Endothelial cell (in vitro differentiated cells): ENCODE data around the gene PDK2. TPM values are rescaled to one million over a fixed set of nuclear protein-coding genes. Genes with fewer than 3 reads are reported as not detected.

Experiments used
- DNase-seq: peaks from one replicate; pipeline ENCODE4 v3.0.0; 2021; ENCODE audit warnings: low spot score
- H3K27ac Mint-ChIP-seq: one replicate; pipeline ENCODE4 v1.8.0; 2021; ENCODE audit warnings: mixed read lengths, inconsistent platforms; ENCODE audit not compliant: unreplicated experiment
- H3K27me3 Mint-ChIP-seq: one replicate; pipeline ENCODE4 v1.8.0; 2021; ENCODE audit warnings: mild to moderate bottlenecking, moderate library complexity, mixed read lengths, inconsistent platforms; ENCODE audit not compliant: unreplicated experiment
- H3K36me3 Mint-ChIP-seq: one replicate; pipeline ENCODE4 v1.8.0; 2021; ENCODE audit warnings: mild to moderate bottlenecking, low read depth, mixed read lengths, inconsistent platforms; ENCODE audit not compliant: unreplicated experiment
- H3K4me1 Mint-ChIP-seq: one replicate; pipeline ENCODE4 v1.8.0; 2021; ENCODE audit warnings: mild to moderate bottlenecking, mixed read lengths, inconsistent platforms; ENCODE audit not compliant: unreplicated experiment
- H3K4me3 Mint-ChIP-seq: one replicate; pipeline ENCODE4 v1.8.0; 2021; ENCODE audit warnings: mild to moderate bottlenecking, mixed read lengths, inconsistent platforms; ENCODE audit not compliant: unreplicated experiment
- H3K9me3 Mint-ChIP-seq: one replicate; pipeline ENCODE4 v1.8.0; 2021; ENCODE audit warnings: mixed read lengths, inconsistent platforms; ENCODE audit not compliant: unreplicated experiment
- CTCF ChIP-seq: fragments of 200-600 bp; sonication (generic); IDR thresholded peaks from one replicate; pipeline ENCODE4 v1.5.0; 2021; ENCODE audit warnings: antibody characterized with exemption; ENCODE audit not compliant: unreplicated experiment
- total RNA-seq: library from RNA; stranded (reverse); fragmentation: NEBNext Ultra II Directional; extraction: Animal tissue kit (Norgen Biotek cat#: 25700); gene quantifications from one replicate; pipeline ENCODE4 v1.2.1, GENCODE V29; 2021; ENCODE audit not compliant: unreplicated experiment

Gene PDK2
- total RNA-seq, 1 donor from 2014 or later: 37.1 TPM

- no peak overlapping the region for H3K4me3 Mint-ChIP-seq
- H3K9me3 Mint-ChIP-seq: no peaks in the 10 kb centered on the region
- peaks cover 5% of the 10 kb centered on the region for H3K4me1 Mint-ChIP-seq
- H3K27ac Mint-ChIP-seq: no peak overlapping the region
- H3K36me3 Mint-ChIP-seq: peaks cover 21% of the 10 kb centered on the region
- no peak for TF ChIP-seq CTCF
- peaks cover 21% of the 10 kb centered on the region for H3K27me3 Mint-ChIP-seq
- DNase-seq: no peak
Measured at GRCh38 chr17:50114401-50114800, 19.2 kb downstream of the PDK2 start.

- no peaks in the 10 kb centered on the region for H3K9me3 Mint-ChIP-seq
- peaks cover 24% of the 10 kb centered on the region for H3K27me3 Mint-ChIP-seq
- peak overlapping the region; percentile 4 for H3K4me3 Mint-ChIP-seq
- no peak for TF ChIP-seq CTCF
- H3K36me3 Mint-ChIP-seq: peaks cover 26% of the 10 kb centered on the region
- DNase-seq: peak; percentile 49
- no peak overlapping the region for H3K27ac Mint-ChIP-seq
- H3K4me1 Mint-ChIP-seq: peaks cover 5% of the 10 kb centered on the region
Measured at GRCh38 chr17:50114849-50115357, 19.8 kb downstream of the PDK2 start.

- Mint-ChIP-seq H3K4me3 (no peak overlapping the region), H3K27ac (no peak overlapping the region), H3K36me3 (peaks cover 34% of the 10 kb centered on the region), H3K9me3 (no peaks in the 10 kb centered on the region), H3K27me3 (peaks cover 24% of the 10 kb centered on the region), H3K4me1 (peaks cover 5% of the 10 kb centered on the region)
- DNase-seq: no peak
- no peak for TF ChIP-seq CTCF
Measured at GRCh38 chr17:50115756-50116155, 20.6 kb downstream of the PDK2 start.

GRCh38 chr17:50117202-50118051, 22.3 kb downstream of the PDK2 start:
- H3K36me3 Mint-ChIP-seq: peaks cover 45% of the 10 kb centered on the region
- H3K27ac Mint-ChIP-seq: no peak overlapping the region

More at GRCh38 chr17:50117202-50118051, 22.3 kb downstream of the PDK2 start:
- Mint-ChIP-seq H3K27me3 (peaks cover 23% of the 10 kb centered on the region), H3K4me3 (peak overlapping the region; percentile 65), H3K4me1 (peaks cover 6% of the 10 kb centered on the region), H3K9me3 (no peaks in the 10 kb centered on the region)
- TF ChIP-seq CTCF: peak; percentile 51
- peak; percentile 80 for DNase-seq
